Small intestine (tissue), 7 donors: ENCODE measurements around the gene LTV1. TPM values are rescaled to one million over a fixed set of nuclear protein-coding genes. Genes with fewer than 3 reads are reported as not detected.
"Not testable (repeated sequence)": the region's sequence is repeated elsewhere in the genome, so short reads cannot be mapped to it uniquely, and the experiment has no call there.

Experiments
- DNase-seq, 2 donors: peaks; one replicate each; pipeline versions ENCODE4 v3.0.0 to v3.0.0-alpha.2; 2013
- FAIRE-seq: peaks from 2 replicates; lab custom pipeline; 2012; peaks lifted over from hg19 to GRCh38; lab: Jason Lieb, UNC
- H3K27ac ChIP-seq, 3 donors: one replicate each; pipeline ENCODE4 v1.5.1; 2013; ENCODE audit warnings: low read length in 2 of 3, mild to moderate bottlenecking in 2 of 3, control low read depth in 1 of 3, inconsistent platforms in 1 of 3, low read depth in 1 of 3, moderate library complexity in 1 of 3
- H3K27me3 ChIP-seq, 3 donors: one replicate each; pipeline ENCODE4 v1.6.1; 2013; ENCODE audit warnings: low read length in 3 of 3, inconsistent platforms in 1 of 3; ENCODE audit not compliant: control insufficient read depth in 3 of 3, insufficient read depth in 3 of 3
- H3K36me3 ChIP-seq, 3 donors: one replicate each; pipeline ENCODE4 v1.6.1; 2013; ENCODE audit warnings: low read length in 3 of 3, inconsistent platforms in 1 of 3, low read depth in 1 of 3, mild to moderate bottlenecking in 1 of 3, moderate library complexity in 1 of 3; ENCODE audit not compliant: control insufficient read depth in 3 of 3, insufficient read depth in 2 of 3
- H3K4me1 ChIP-seq, 3 donors: one replicate each; pipeline ENCODE4 v1.6.1; 2013; ENCODE audit warnings: low read length in 2 of 3, inconsistent platforms in 1 of 3, low read depth in 1 of 3, mild to moderate bottlenecking in 1 of 3, moderate library complexity in 1 of 3; ENCODE audit not compliant: control insufficient read depth in 3 of 3, insufficient read depth in 2 of 3
- H3K4me3 ChIP-seq, 3 donors: one replicate each; pipeline ENCODE4 v1.5.1; 2013; ENCODE audit warnings: low read length in 3 of 3, control low read depth in 1 of 3, inconsistent platforms in 1 of 3, low read depth in 1 of 3, mild to moderate bottlenecking in 1 of 3, moderate library complexity in 1 of 3
- H3K9me3 ChIP-seq, 2 donors: one replicate each; pipeline ENCODE4 v1.6.1; 2013; ENCODE audit warnings: low read depth in 1 of 2, low read length in 1 of 2; ENCODE audit not compliant: control insufficient read depth in 2 of 2, insufficient read depth in 1 of 2
- WGBS, 3 donors: extraction: QIAGEN DNeasy Blood & Tissue Kit; methylation state at CpG; one replicate each; pipeline ENCODE4 v1.1.7; 2013; 5-methylcytosine and 5-hydroxymethylcytosine counted together
- polyA plus RNA-seq, 4 donors: library from polyadenylated mRNA; stranded (reverse) in 3 of 4; unstranded in 1 of 4; fragments of 200-250 nt in 3 of 4; fragments of 120-200 nt in 1 of 4; gene quantifications; one replicate each; pipeline versions ENCODE4 v1.2.1 to v1.2.3, GENCODE V29; 2013
- donor health status: healthy with polysubstance abuse.
- donor health status: control.
- donor health status: control.
- donor health status: Bipolar disorder and iron deficiency.
- donor health status: healthy.

The LTV1 gene
- polyA plus RNA-seq, 4 donors, result 17.3 to 25.7 (median 21.2) TPM

GRCh38 chr6:143851706-143852105, 8.6 kb downstream of the LTV1 start:
- not testable (repeated sequence) for DNase-seq, H3K27ac ChIP-seq, H3K4me3 ChIP-seq, FAIRE-seq, H3K4me1 ChIP-seq, H3K27me3 ChIP-seq
- H3K36me3 ChIP-seq, result peaks cover 12 to 23% (median 19%) of the 10 kb centered on the region in 3 donors
- 98 to 99% (median 98%) methylated on average over 3 of the region's 3 CpGs for WGBS, 3 donors
- peaks cover 0 to 14% of the 10 kb centered on the region in 2 donors for H3K9me3 ChIP-seq

DNA sequence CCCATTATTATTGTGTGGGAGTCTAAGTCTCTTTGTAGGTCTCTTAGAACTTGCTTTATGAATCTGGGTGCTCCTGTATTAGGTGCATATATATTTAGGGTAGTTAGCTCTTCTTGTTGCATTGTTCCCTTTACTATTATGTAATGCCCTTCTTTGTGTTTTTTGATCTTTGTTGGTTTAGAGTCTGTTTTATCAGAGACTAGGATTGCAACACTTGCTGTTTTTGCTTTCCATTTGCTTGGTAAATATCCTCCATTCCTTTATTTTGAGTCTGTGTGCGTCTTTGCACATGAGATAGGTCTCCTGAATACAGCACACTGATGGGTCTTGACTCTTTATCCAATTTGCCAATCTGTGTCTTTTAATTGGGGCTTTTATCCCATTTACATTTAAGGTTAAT, 11.9 kb downstream of the LTV1 start:
- H3K27ac ChIP-seq, H3K4me1 ChIP-seq, H3K4me3 ChIP-seq, DNase-seq, FAIRE-seq, H3K27me3 ChIP-seq: not testable (repeated sequence)
- H3K36me3 ChIP-seq, result peaks cover 13 to 22% (median 17%) of the 10 kb centered on the region in 3 donors
- WGBS, 3 donors, result 98 to 100% (median 100%) methylated on average over 1 of the region's 1 CpG
- peaks cover 0 to 16% of the 10 kb centered on the region in 2 donors for H3K9me3 ChIP-seq

DNA sequence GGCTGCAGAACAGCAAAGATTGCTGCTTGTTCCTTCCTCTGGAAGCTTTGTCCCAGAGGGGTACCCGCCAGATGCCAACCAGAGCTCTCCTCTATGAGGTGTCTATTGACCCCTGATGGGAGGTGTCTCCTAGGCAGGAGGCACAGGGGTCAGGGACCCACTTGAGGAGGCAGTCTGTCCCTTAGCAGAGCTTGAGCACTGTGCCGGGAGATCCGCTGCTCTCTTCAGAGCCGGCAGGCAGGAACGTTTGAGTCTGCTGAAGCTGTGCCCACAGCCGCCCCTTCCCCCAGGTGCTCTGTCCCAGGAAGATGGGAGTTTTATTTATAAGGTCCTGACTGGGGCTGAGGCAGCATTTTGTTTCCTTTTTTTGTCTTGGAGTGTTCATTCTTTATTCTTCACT, 13.6 kb downstream of the LTV1 start:
- not testable (repeated sequence) for H3K4me3 ChIP-seq, H3K27ac ChIP-seq, H3K27me3 ChIP-seq, DNase-seq, FAIRE-seq, H3K4me1 ChIP-seq
- WGBS, 3 donors, result 94 to 100% (median 99%) methylated on average over 6 of the region's 6 CpGs
- peaks cover 0 to 13% of the 10 kb centered on the region in 2 donors for H3K9me3 ChIP-seq
- peaks cover 8 to 19% (median 18%) of the 10 kb centered on the region in 3 donors for H3K36me3 ChIP-seq

GRCh38 chr6:143857651-143858050, 14.5 kb downstream of the LTV1 start:
- FAIRE-seq (no peak), DNase-seq (no peak)
- Histone ChIP-seq H3K9me3 (peaks cover 0 to 13% of the 10 kb centered on the region in 2 donors), H3K4me3 (no peak overlapping the region), H3K27ac (no peak overlapping the region), H3K4me1 (no peaks in the 10 kb centered on the region), H3K27me3 (no peaks in the 10 kb centered on the region), H3K36me3 (peaks cover 8 to 24% (median 18%) of the 10 kb centered on the region in 3 donors)
- WGBS, 3 donors, result 95 to 99% (median 98%) methylated on average over 5 of the region's 5 CpGs

DNA sequence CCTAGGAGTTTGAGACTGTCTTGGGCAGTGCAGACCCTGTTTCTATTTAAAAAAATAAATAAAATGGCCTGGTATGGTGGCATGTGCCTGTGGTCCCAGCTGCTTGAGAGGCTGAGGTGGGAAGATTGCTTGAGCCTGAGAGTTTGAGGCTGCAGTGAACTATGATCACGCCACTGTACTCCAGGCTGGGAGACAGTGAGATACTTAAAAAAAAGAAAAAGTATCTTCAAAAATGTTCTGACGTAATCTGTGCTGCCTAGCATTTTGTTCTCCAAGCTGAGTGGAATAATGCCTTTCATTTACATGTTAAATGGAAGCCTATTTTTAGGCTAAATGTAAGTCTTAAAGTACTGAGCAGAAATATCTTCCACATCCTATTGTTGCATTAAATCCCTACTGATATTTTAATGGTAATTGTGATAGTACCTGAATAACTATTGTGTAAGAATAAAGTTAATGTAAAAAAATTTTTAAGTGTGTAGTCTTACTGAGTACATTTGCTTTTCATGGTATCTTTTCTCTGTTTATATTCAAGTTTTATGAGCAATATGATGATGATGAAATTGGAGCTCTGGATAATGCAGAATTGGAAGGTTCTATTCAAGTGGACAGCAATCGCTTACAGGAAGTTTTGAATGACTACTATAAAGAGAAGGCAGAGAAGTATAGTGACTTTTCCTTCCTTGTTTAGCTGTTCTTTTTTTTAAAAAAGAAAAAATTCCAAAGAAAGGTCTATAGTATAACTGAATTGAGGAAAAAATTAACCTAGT, 16.9 kb downstream of the LTV1 start:
- Histone ChIP-seq H3K36me3 (peaks cover 10 to 24% (median 16%) of the 10 kb centered on the region in 3 donors), H3K4me1 (no peaks in the 10 kb centered on the region), H3K4me3 (no peak overlapping the region), H3K27me3 (no peaks in the 10 kb centered on the region), H3K9me3 (peaks cover 0 to 13% of the 10 kb centered on the region in 2 donors), H3K27ac (no peak overlapping the region)
- WGBS, 3 donors, result 91 to 97% (median 96%) methylated on average over 3 of the region's 3 CpGs
- FAIRE-seq (no peak), DNase-seq (no peak)

DNA sequence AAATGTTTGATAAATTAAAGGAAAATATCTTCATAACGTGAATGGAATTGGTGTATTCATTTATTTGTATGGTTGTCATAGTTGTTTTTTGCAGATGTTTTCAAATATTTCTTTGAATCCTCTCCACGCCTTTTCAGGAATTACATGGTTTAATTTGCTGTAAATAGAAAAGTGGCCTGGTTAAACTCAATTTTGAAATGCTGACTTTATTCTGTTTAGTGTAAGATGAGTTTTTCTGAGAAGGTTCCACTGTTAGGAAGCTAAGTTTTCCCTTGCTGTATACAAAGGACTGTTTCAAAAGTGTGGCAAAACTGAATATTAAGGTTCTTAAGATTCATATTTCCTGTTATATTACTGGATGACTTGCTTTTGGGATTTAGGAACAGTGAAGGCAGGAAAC, 20.6 kb downstream of the LTV1 start:
- Histone ChIP-seq H3K36me3 (peaks cover 2 to 27% (median 3%) of the 10 kb centered on the region in 3 donors), H3K4me1 (no peaks in the 10 kb centered on the region), H3K9me3 (peaks cover 0 to 7% of the 10 kb centered on the region in 2 donors), H3K27ac (no peak overlapping the region), H3K4me3 (no peak overlapping the region), H3K27me3 (no peaks in the 10 kb centered on the region)
- 86 to 95% (median 95%) methylated on average over 2 of the region's 2 CpGs for WGBS, 3 donors
- FAIRE-seq, result no peak
- DNase-seq, result no peak

DNA sequence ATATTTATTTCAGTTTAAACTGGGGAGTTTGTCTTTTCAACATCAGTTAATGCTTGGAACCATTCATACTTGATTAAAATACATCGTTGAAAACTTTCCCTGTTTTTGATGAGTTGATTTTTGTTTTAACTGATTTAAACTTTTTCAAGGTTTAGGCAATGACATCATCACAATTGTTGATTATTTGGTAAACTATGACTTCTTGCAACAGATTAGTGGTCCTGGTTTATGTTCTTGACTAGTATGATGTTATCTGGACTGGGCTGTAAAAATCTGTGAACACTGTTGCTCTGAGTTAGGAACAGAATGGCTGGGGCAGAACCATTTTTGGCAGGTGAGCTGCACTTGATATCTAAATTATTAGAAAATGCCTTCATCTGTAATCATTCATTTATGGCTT, 21.1 kb downstream of the LTV1 start, which contains the start of gene ZC2HC1B:
ZC2HC1B (plus strand) TSS at position 241 of the 400 bp plus-strand sequence; CDS start at position 307, 66 bp downstream.
- no peaks in the 10 kb centered on the region for H3K27me3 ChIP-seq
- H3K9me3 ChIP-seq, result peaks cover 0 to 9% of the 10 kb centered on the region in 2 donors
- H3K4me1 ChIP-seq, result no peaks in the 10 kb centered on the region
- no peak for DNase-seq
- H3K27ac ChIP-seq, result no peak within 1 kb of the TSS
- peaks cover 2 to 27% (median 3%) of the 10 kb centered on the region in 3 donors for H3K36me3 ChIP-seq
- no peak for FAIRE-seq
- WGBS, 3 donors, result 77 to 92% (median 90%) methylated on average over 1 of the region's 1 CpG
- H3K4me3 ChIP-seq, result no peak within 1 kb of the TSS

- FAIRE-seq, result no peak
- H3K9me3 ChIP-seq, result peaks cover 0 to 12% of the 10 kb centered on the region in 2 donors
- no peaks in the 10 kb centered on the region for H3K4me1 ChIP-seq
- no peak overlapping the region for H3K4me3 ChIP-seq
- no peak overlapping the region for H3K27ac ChIP-seq
- no peaks in the 10 kb centered on the region for H3K27me3 ChIP-seq
- peaks cover 0 to 14% (median 2%) of the 10 kb centered on the region in 3 donors for H3K36me3 ChIP-seq
- no peak for DNase-seq
Observed at GRCh38 chr6:143867236-143867635, 24.1 kb downstream of the LTV1 start.
